Adipocyte (in vitro differentiated cells): ENCODE results near the gene PCED1B.
A peak's percentile ranks its signal among the peaks of the same experiment; 100 is the strongest.

Experiments
- DNase-seq: peaks from one replicate; pipeline ENCODE4 v3.0.0-alpha.2; 2015; ENCODE audit warnings: low read depth
- H3K27me3 ChIP-seq: replicated peaks from 2 replicates; pipeline ENCODE4 v1.7.0; 2013; ENCODE audit warnings: mild to moderate bottlenecking, low read length, moderate library complexity; ENCODE audit not compliant: control insufficient read depth, insufficient read depth
- H3K36me3 ChIP-seq: 2 replicates; pipeline ENCODE4 v1.7.0; 2013; ENCODE audit warnings: low read length, mild to moderate bottlenecking, moderate library complexity; ENCODE audit not compliant: control insufficient read depth, insufficient read depth, severe bottlenecking
- H3K4me1 ChIP-seq: 2 replicates; pipeline ENCODE4 v1.7.0; 2013; ENCODE audit warnings: mild to moderate bottlenecking, low read length, moderate library complexity; ENCODE audit not compliant: control insufficient read depth, insufficient read depth
- H3K4me3 ChIP-seq: 2 replicates; pipeline ENCODE4 v1.7.0; 2013; ENCODE audit warnings: mild to moderate bottlenecking, low read length, moderate library complexity
- H3K9ac ChIP-seq: 2 replicates; pipeline ENCODE4 v1.7.0; 2013; ENCODE audit warnings: mild to moderate bottlenecking, low read length, moderate library complexity
- H3K9me3 ChIP-seq: 2 replicates; pipeline ENCODE4 v1.7.0; 2013; ENCODE audit warnings: mild to moderate bottlenecking, low read length, moderate library complexity; ENCODE audit not compliant: control insufficient read depth

PCED1B gene

GRCh38 chr12:47079981-47080724 lies 732 bp downstream of the PCED1B start:
- H3K36me3 ChIP-seq: no peaks in the 10 kb centered on the region
- no peaks in the 10 kb centered on the region for H3K9me3 ChIP-seq
- H3K4me1 ChIP-seq: peaks cover 41% of the 10 kb centered on the region
- peak overlapping the region; percentile 89 for H3K4me3 ChIP-seq
- peak overlapping the region; percentile 82 for H3K9ac ChIP-seq
- peaks cover 25% of the 10 kb centered on the region for H3K27me3 ChIP-seq
- DNase-seq: peak; percentile 53

GRCh38 chr12:47080725-47081502 lies 1.5 kb downstream of the PCED1B start:
- H3K36me3 ChIP-seq: no peaks in the 10 kb centered on the region
- H3K4me3 ChIP-seq: peak overlapping the region; percentile 89
- peaks cover 21% of the 10 kb centered on the region for H3K27me3 ChIP-seq
- H3K9me3 ChIP-seq: no peaks in the 10 kb centered on the region
- H3K4me1 ChIP-seq: peaks cover 49% of the 10 kb centered on the region
- no peak for DNase-seq
- H3K9ac ChIP-seq: peak overlapping the region; percentile 82

GRCh38 chr12:47082283-47082682 lies 2.9 kb downstream of the PCED1B start:
- Histone ChIP-seq H3K4me3 (peak overlapping the region; percentile 39), H3K4me1 (peaks cover 50% of the 10 kb centered on the region), H3K27me3 (peaks cover 14% of the 10 kb centered on the region), H3K9me3 (no peaks in the 10 kb centered on the region), H3K36me3 (no peaks in the 10 kb centered on the region), H3K9ac (no peak overlapping the region)
- no peak for DNase-seq

- Histone ChIP-seq H3K4me1 (peaks cover 50% of the 10 kb centered on the region), H3K27me3 (peaks cover 7% of the 10 kb centered on the region)
- DNase-seq: peak; percentile 93
Observed at GRCh38 chr12:47082796-47083621, 3.6 kb downstream of the PCED1B start.

GRCh38 chr12:47084172-47084571 lies 4.8 kb downstream of the PCED1B start:
- H3K4me3 ChIP-seq: no peak overlapping the region
- no peak for DNase-seq
- H3K4me1 ChIP-seq: peaks cover 42% of the 10 kb centered on the region
- H3K27me3 ChIP-seq: no peaks in the 10 kb centered on the region
- no peaks in the 10 kb centered on the region for H3K36me3 ChIP-seq
- no peak overlapping the region for H3K9ac ChIP-seq
- H3K9me3 ChIP-seq: no peaks in the 10 kb centered on the region

More at GRCh38 chr12:47082796-47083621, 3.6 kb downstream of the PCED1B start:
- no peak overlapping the region for H3K9ac ChIP-seq
- H3K9me3 ChIP-seq: no peaks in the 10 kb centered on the region
- H3K36me3 ChIP-seq: no peaks in the 10 kb centered on the region
- H3K4me3 ChIP-seq: no peak overlapping the region

- Histone ChIP-seq H3K36me3 (no peaks in the 10 kb centered on the region), H3K9ac (no peak overlapping the region), H3K4me3 (no peak overlapping the region), H3K9me3 (peaks cover 8% of the 10 kb centered on the region), H3K27me3 (no peaks in the 10 kb centered on the region), H3K4me1 (peaks cover 35% of the 10 kb centered on the region)
- DNase-seq: peak; percentile 81
Observed at GRCh38 chr12:47085815-47086252, 6.4 kb downstream of the PCED1B start.

GRCh38 chr12:47087088-47087688 lies 7.8 kb downstream of the PCED1B start:
- Histone ChIP-seq H3K36me3 (no peaks in the 10 kb centered on the region), H3K9ac (no peak overlapping the region)

GRCh38 chr12:47088021-47088944 lies 8.9 kb downstream of the PCED1B start:
- Histone ChIP-seq H3K9me3 (peaks cover 11% of the 10 kb centered on the region), H3K4me1 (peaks cover 16% of the 10 kb centered on the region), H3K9ac (no peak overlapping the region), H3K36me3 (no peaks in the 10 kb centered on the region), H3K27me3 (no peaks in the 10 kb centered on the region), H3K4me3 (no peak overlapping the region)
- DNase-seq: peak; percentile 32

More at GRCh38 chr12:47087088-47087688, 7.8 kb downstream of the PCED1B start:
- Histone ChIP-seq H3K9me3 (peaks cover 11% of the 10 kb centered on the region), H3K4me1 (peaks cover 26% of the 10 kb centered on the region), H3K27me3 (no peaks in the 10 kb centered on the region), H3K4me3 (no peak overlapping the region)
- peak; percentile 49 for DNase-seq

- H3K9me3 ChIP-seq: peaks cover 11% of the 10 kb centered on the region
- no peak overlapping the region for H3K9ac ChIP-seq
- no peaks in the 10 kb centered on the region for H3K27me3 ChIP-seq
- no peaks in the 10 kb centered on the region for H3K36me3 ChIP-seq
- peaks cover under 1% of the 10 kb centered on the region for H3K4me1 ChIP-seq
- no peak for DNase-seq
- no peak overlapping the region for H3K4me3 ChIP-seq
Observed at GRCh38 chr12:47091009-47091408, 11.6 kb downstream of the PCED1B start.

GRCh38 chr12:47094804-47095203 lies 15.4 kb downstream of the PCED1B start:
- no peak overlapping the region for H3K4me3 ChIP-seq
- no peak for DNase-seq
- peaks cover 11% of the 10 kb centered on the region for H3K9me3 ChIP-seq

More at GRCh38 chr12:47094804-47095203, 15.4 kb downstream of the PCED1B start:
- Histone ChIP-seq H3K4me1 (peaks cover 15% of the 10 kb centered on the region), H3K36me3 (no peaks in the 10 kb centered on the region), H3K9ac (no peak overlapping the region), H3K27me3 (no peaks in the 10 kb centered on the region)
